Umbilical cord (tissue), 2 donors: ENCODE results near the gene RAPGEF4. TPM values are rescaled to one million over a fixed set of nuclear protein-coding genes. Genes with fewer than 3 reads are reported as not detected.

Source experiments
- DNase-seq: peaks from one replicate; pipeline ENCODE4 v3.0.0-alpha.2; 2015; ENCODE audit warnings: low spot score
- total RNA-seq: library from RNA; depleted of rRNA; stranded (reverse); fragments of >200 nt; gene quantifications from one replicate; pipeline ENCODE4 v1.2.3, GENCODE V29; 2014; ENCODE audit warnings: low replicate concordance; ENCODE audit not compliant: insufficient read depth

RAPGEF4 gene
- total RNA-seq, 1 donor from 2014 or later = 19.0 TPM

DNA sequence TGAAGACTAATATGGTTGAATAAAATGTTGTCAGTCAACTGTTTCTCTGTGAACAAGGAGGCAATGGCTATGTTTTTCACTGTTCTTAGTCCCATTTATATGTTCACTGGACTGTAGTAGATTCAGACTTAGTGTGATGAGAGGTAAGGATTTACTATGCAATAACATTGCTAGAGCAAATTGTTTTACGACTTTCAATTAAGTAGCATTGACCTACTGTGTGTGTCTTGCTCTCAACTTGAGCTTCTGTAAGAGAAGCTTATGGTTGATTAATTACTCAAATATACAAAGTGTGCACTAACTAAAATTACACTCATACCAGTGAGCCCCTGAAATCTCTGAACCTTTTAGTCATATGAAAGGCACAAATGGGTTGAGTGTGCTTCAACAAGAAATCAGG lies 168.6 kb downstream of the RAPGEF4 start:
- DNase-seq = no peak

DNA sequence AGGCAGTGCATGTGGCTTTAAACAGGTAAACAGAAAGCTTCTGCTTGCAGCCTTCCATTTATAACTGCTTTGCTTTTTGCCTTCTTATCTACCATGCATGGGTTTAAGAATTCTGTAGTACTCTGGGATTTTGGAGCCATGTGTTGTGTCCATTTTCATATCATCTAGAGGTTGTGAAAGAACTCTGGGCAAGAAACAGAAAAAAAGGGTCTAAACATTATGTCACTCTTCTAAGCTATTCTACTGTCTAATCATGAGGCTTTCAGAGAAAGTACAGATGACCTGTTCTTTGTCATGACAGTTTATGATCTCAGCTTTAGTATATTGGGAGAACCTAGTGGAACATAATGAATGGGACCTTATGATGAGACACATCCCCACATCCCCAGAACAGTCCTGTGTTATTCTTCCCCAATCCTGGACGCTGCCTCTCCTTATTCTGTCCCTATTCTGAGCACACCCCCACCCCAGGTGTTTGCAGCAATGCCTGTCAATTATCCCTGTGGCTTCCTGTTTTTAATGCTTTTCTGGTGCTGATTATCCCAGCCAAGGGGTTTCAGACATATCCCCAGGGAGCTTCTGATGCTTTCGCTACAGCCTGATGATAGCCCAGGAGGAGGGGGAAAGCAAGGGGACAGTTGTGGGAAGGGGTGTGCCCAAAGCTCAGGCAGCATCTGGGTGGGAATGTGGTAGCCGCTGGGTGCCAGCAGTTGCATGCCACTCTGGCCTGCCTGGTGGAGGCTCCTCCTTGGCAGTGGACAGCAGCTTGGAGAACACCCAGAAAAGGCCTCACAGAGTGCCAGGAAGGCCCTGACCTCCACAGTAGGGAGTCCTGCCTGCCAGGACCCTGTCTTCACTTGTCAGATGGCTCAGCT lies 170.5 kb downstream of the RAPGEF4 start:
- peak; percentile 85 for DNase-seq

GRCh38 chr2:172908275-172908674 lies 172.6 kb downstream of the RAPGEF4 start:
- no peak for DNase-seq

GRCh38 chr2:172909454-172909853 lies 173.8 kb downstream of the RAPGEF4 start:
- no peak for DNase-seq

- DNase-seq = peak; percentile 85
Observed at GRCh38 chr2:172912266-172912665, 176.6 kb downstream of the RAPGEF4 start.

GRCh38 chr2:172914341-172915008 lies 178.8 kb downstream of the RAPGEF4 start:
- peak; percentile 61 for DNase-seq

GRCh38 chr2:172917716-172918115 lies 182.1 kb downstream of the RAPGEF4 start:
- no peak for DNase-seq

DNA sequence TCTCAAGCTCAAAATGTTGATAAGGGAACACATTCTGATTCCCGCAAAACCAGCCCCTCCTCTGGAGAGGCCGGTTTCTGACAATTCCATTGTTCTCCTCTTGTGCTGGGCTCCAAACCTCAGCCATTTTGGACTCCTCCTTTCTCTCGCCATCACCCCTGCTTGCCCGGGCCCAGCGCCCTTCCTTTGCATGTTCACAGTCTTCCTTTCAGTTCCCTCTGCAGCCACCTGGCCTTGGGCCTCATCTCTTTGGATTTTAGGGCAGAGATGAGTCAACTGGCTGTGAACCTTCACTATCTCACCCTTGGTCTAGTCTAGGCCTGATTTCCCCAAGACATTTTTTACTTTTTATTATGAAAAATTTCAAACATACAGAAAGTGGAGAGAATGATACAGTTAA lies 184.1 kb downstream of the RAPGEF4 start:
- DNase-seq = no peak

DNA sequence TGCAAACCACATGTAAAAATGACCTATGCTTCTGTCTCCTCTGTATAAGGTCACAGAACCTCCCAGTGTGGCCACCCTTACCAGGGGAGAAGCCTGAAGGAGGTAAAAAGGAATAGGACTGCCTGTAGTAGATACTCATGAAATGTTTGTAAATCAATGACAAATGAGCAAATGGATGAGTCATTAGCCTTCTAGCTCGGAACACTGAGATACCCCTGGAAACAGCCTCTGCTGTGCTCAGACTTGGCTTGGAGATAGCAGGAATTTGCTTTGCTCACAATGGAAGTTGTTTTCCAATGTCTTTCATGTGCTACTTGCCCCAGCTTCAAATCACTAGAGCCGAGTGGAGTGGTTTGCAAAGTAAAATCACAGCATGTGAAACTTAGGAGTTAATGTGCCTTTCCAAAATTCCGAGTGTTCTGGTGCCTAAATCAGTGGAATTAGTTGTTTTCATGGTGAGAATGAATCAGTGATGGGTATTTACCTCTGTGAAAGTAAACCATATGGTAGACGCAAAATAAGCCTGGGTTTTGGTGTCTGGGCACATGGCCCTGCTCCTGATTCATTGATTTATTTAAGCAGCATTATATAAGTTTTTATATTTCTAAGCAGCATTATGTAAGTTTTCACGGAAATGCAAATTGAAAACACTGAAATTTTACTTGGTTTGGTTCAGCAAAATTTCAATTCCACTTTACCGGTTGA lies 186.0 kb downstream of the RAPGEF4 start:
- no peak for DNase-seq

DNA sequence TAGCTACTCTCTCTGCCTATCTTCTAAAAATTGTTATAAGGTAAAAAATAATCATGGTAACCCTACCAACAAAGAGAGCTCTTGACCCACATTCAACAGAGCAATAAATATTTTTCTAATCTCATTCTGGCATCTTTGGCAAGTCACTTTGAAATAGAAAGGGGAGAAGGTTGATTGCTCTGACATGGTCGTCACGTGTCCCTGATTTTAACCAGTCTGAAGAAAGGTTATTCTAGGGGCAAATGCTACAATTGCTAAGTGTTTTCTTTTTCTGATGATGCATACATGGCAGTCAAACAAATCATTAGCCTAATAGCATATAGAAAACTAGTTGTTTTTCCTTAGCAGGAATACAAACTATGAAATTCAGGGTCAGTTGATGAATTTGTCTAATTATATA lies 186.7 kb downstream of the RAPGEF4 start:
- DNase-seq = no peak

DNA sequence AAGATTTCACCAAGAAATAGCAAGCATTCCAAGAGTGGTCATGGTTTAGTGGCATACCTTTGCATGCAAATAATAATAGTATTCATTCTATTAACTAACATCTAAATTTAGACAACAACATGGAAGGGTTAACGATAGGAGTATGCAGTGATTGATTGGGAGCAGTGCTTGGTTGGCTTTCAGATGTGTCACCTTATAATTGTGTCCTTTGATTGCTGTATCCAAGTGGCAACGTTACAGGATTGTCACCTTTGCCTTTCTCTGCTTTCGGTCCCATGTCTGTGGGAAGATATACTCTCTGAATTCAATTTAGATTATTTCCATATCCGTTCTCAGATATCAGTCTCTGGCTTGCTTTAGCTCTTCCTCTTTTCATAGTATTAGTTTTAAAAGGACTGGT lies 187.2 kb downstream of the RAPGEF4 start:
- DNase-seq = no peak

DNA sequence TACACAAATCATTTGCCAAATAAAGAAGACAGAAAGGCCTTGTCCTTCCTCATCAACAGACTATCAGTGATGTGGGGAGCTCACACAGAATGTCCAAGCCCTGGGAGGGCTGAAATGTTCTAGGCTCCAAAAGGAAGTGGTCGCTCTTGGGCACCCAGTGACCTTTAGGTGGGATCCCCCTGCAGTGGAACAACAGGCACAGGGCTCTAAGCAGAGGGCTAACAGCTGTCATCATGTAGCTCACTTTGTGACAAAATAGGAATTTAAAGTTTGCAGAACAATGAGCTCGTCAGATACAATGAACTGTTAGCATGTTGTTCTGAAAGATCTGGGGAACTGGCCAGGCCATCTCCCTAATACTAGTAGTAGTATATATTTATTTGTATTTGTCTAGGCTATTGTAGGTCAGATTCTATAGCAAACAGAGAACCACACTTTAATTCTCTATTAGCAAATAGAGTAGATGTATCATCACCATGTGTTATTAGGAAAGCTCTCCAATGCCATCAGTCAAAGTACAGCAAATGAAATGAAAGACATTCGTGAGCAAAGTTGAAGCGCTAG lies 188.5 kb downstream of the RAPGEF4 start:
- DNase-seq = no peak

DNA sequence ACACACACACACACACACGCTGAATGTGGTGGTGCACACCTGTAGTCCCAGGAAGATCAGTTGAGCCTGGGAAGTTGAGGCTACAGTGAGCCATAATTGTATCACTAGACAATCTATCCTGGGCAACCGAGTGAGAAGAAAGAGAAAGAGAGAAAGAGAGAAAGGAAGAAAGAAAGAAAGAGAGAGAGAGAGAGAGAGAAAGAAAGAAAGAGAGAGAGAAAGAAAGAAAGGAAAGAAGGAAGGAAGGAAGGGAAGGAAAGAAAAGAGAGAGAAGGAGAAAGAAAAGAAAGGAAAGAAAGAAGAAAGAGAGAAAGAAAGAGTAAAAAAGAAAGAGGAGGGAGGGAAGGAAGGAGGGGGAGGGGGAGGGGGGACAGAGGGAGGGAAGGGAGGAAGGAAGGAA lies 190.0 kb downstream of the RAPGEF4 start:
- DNase-seq = no peak

DNA sequence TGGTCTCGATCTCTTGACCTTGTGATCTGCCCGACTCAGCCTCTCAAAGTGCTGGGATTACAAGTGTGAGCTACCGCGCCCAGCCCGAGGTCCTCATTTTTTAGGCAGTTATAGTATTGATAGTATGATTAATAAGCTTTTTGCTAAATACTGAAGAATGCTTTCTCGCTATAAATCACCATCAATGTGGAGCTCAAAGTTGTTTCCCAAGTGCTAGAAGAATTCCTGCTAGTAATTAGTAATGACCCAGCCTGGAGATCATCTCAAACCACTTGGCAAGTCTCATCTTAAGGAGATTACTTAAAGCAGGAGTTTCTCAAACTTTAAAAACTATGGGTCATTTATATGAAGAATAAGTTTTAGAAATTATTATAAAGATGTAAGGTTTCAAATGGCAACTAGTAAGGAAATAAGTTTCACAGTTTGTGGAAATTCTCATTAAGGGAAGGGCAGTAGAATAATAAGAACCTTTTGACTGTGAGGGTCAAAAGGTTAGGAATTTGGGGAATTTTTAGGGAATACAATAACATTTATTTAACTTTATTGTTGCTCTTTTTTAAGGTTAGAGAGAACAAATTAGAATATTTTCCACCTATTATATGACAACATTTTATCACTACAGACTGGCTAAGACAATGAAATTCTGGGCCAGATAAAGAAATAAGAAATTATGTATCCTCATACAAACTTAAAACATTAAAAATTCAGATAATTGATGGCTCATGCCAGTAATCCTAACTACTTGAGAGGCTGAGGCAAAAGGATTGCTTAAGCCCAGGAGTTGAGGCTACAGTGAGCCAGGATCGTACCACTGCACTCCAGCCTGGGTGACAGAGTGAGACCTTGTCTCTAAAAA lies 191.4 kb downstream of the RAPGEF4 start:
- DNase-seq = no peak

GRCh38 chr2:172927641-172928357 lies 192.2 kb downstream of the RAPGEF4 start:
- peak; percentile 74 for DNase-seq

DNA sequence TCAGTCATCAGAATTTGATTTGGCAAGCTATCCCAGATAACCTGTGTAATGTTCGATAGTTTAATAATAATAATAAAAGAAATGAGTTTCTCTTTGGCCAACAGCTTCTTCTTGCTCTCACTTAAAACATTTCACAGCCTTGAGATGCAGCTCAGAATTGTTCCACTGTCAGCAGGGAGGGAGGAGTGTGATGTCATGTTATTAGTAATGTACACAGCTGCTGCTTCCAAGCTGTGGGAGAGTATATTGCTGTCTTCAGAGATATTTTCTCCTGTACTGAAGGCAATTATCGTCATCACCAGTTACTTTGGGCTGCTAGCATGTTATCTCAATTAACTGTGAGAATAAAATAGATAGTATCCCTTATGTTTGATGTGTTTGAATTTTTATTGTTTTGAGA lies 193.1 kb downstream of the RAPGEF4 start:
- peak; percentile 80 for DNase-seq

DNA sequence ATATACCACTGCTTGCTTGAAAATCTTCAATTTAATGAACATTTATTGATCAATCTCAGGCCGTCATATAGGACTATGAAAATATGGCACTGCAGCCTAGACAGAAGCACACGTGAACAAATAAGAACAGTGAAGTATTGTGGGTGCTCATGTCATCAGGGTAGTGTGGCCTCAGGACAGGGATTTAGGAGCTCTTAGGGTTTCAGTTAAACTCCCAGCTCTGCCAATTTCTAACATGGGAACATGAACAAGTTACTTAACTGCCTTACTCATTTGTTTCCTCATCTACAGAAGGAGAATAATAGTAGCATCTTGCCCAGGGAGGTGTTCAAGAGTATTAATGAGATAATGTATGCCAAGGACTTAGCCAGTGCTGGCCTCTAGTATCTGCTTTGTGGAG lies 194.0 kb downstream of the RAPGEF4 start:
- no peak for DNase-seq

DNA sequence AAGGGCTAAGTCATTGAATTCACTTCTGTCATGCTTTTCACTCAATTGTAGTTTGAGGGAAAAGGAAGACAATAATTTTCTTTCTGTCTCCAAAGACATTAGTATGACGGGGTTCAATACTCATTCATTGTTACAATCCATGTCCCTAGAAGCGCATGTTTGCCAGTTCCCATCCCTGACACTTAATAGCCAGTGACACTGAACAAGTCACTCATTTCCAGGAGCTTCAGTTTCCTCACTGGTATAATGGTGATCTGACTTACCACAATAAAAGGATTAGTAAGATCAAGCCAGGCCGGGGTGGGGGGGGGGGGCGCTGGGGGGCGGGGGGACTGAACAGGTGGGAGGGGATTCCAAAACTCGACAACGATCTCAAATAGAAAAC lies 195.2 kb downstream of the RAPGEF4 start:
- no peak for DNase-seq

DNA sequence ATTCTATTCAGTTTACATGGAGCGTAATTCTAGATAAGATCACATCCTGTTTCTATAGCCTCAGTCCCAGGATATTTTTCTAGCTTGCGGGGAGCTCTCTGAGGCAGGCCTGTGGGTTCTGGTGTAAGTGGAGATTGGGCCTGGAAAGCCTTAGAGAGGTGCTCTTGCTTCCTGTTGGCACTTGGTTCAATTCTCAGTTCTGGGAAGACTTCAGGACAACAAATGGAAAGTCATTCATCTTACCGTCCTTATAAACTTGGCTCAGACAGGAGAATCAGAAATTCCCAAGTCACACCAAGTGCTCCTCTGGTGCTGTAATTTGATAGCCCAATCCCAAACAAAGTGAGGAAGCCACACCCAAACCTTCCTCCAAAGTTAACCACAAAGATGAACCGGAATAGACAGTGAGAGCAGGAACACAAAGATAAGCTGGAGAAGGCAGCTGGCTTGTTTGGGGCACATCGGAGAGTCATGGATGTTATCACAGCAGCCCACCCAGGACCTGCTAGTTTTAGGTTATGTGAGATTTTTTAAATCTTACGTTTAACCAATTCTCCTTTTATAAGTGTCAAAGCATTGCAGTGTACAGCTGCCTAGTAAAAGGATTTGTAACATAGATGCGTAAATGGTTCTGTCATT lies 195.7 kb downstream of the RAPGEF4 start:
- DNase-seq = peak; percentile 52

- DNase-seq = peak; percentile 84
Observed at GRCh38 chr2:172931918-172932520, 196.4 kb downstream of the RAPGEF4 start.
